Measurements from ENCODE around the gene MYL7. TPM values are rescaled to one million over a fixed set of nuclear protein-coding genes. Genes with fewer than 3 reads are reported as not detected.

Gene MYL7, protein sequence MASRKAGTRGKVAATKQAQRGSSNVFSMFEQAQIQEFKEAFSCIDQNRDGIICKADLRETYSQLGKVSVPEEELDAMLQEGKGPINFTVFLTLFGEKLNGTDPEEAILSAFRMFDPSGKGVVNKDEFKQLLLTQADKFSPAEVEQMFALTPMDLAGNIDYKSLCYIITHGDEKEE
- 1.2 TPM in 1 of 5 replicates, not detected in the others for total RNA-seq (2022; extraction: Qiagen RNA extraction; ENCODE audit: low read depth)

DNA sequence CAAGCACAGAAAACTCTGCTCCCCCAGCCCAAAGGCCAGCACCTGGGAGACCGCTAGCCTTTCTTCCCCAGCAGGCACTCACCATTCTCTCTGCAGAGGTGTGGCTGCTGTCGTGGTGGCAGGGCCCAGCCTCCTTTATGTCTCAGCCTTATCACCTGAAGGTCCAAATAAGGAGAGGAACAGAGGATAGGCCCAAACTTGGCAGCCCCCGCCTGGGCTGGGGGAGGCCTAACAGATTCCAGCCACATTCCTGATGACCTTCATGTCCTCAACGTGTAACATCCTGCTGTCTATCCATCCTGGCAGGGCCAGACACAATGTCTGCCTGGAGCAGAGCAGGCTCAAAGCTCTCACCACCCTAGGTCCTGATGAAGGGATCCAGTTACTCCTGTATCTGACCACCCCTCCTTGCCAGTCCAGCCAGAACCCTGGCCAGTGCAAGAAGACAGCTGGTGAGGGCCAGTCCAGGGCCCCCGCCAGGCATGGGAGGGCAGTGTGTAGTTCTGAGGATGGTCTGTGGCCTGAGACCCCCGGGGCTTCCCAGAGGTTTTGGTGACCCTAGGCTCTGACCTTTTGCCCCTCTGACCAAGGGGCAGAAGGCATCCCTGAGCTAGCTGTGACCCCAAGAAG lies at the start of gene MYL7:
Gene MYL7, minus strand, starts transcription at position 112 of the 630 bp plus-strand sequence. Its CDS starts 27 bp downstream, at position 85.

DNA sequence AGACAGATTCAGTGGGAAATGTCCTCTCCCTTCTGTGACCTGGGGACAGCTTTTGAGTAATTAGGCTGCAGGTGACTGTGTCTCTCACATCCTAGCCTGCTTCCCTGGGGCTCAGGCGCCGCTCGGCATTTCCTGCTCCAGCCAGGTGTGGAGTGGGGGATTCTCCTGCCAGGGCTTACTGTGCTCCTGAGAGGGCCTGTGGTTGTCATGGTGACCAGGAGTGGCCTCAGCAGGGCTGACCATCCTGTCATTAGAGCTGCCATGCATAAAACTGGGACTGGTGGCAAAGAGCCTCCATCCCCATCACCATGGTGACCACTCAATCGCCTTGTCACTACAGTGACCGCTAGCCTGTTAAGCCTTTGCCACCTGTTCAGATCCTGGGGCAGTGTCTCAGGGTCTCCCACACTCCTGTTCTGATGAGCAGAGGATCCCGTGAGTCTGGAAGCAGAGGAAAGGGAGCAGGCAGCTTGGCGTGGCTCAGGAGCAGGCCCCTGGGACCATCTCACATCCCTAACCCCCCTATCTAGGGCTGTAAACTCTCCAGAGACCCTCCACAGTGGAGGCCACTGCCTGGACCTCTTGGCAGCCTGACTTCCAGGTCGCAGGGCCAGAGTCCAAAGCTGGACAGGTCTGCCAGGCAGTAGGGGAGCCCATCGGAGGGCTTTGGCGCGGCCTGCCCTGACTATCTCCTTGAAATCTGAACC lies 48.3 kb upstream of the MYL7 start, which contains the start of gene GCK:
Gene GCK, minus strand, starts transcription at position 154 of the 707 bp plus-strand sequence. CDS start 486 bp downstream, outside the sequence.

DNA sequence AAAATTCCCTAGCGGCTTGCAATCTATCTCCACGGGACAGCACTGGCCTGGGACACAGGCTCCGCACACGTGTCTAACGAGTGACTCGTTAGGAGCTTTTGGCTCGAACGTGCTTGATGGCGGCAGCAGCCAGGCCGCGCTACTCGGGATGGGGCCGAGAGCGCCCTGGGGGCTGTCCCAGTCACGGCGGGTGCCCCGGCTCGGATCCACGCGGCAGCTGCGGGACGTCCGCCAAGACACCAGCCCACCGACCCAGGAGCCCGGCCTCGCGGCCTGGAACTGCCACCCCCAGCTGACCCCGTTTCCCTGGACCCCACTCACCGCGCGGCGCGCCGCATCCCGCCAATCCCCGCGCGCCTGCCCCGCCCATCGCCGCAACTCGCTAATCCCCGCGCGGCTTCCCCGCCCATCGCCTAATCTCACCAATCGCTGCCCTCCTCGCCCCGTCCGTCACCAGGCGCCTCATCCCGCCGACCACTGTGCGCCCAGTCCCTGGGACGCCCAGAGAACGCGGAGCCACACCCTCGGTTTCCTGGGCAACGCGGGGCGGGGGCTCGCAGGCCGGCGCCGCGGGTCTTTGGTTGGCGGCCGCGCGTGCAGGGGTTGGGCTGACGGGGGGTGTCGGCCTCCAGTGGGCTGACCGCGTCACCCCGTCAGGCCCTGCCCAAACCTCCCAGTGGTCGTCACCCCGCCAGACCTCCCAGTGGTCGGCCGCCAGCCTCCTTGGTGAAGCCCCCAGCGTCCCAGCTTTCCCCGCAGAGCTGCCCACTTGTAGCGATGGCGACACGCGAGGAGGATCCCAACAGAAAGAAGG lies 17.7 kb downstream of the MYL7 start, which contains the start of gene POLD2:
Gene POLD2, minus strand, starts transcription at position 359 of the 814 bp plus-strand sequence. CDS start 1,495 bp downstream, outside the sequence.

DNA sequence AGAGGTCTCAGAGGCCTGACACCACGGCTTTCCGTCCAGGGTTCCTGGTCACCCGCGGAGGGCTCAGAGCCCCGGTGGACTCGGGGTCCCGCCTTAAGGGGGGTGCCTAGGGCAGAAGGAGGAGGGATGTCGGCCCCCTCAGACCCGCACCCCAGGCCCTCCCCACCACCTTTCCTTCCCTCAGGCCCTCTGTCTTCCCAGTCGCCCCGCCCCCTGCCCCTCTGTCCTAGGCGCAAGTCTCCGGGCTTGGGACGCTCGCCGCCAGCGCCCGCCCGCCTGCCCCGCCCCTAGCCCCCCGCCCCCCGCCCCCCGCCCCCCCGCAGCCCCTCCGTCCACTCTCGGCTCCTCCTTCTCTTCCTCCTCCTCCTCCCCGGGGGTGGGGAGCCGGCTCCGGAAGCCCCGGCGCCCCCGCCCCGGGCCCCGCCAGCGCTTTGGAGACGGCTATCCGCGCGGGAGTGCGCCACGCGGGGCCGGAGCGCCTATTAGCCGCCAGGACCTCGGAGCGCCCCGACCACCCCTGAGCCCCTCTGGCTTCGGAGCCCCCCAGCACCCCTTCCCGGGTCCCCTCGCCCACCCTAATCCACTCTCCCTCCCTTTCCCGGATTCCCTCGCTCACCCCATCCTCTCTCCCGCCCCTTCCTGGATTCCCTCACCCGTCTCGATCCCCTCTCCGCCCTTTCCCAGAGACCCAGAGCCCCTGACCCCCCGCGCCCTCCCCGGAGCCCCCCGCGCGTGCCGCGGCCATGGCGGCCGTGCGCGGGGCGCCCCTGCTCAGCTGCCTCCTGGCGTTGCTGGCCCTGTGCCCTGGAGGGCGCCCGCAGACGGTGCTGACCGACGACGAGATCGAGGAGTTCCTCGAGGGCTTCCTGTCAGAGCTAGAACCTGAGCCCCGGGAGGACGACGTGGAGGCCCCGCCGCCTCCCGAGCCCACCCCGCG lies 36.9 kb downstream of the MYL7 start, which contains the start of gene AEBP1:
Gene AEBP1, plus strand, starts transcription at position 423 of the 937 bp plus-strand sequence. Its CDS starts 321 bp downstream, at position 744.

Other genes with a start within 250 kb of the MYL7 start
- gene URGCP, start 234.7 kb downstream of the MYL7 start, total RNA-seq (2022; extraction: Qiagen RNA extraction; ENCODE audit: low read depth), result 26.6 to 29.9 TPM (median 27.3 TPM) in 5 replicates
- gene UBE2D4, start 214.9 kb downstream of the MYL7 start, total RNA-seq (2022; extraction: Qiagen RNA extraction; ENCODE audit: low read depth), result 7.5 to 10.7 TPM (median 9.4 TPM) in 5 replicates
- not detected in 5 replicates for gene SPDYE1, start 143.4 kb downstream of the MYL7 start, total RNA-seq (2022; extraction: Qiagen RNA extraction; ENCODE audit: low read depth)
- 57.6 to 72.3 TPM (median 66.5 TPM) in 5 replicates for gene DBNL, start 96.6 kb downstream of the MYL7 start, total RNA-seq (2022; extraction: Qiagen RNA extraction; ENCODE audit: low read depth)
- not detected in 5 replicates for gene PGAM2, start 75.8 kb downstream of the MYL7 start, total RNA-seq (2022; extraction: Qiagen RNA extraction; ENCODE audit: low read depth)
- gene POLM, start 58.8 kb downstream of the MYL7 start, total RNA-seq (2022; extraction: Qiagen RNA extraction; ENCODE audit: low read depth), result 5.6 to 7.5 TPM (median 6.6 TPM) in 5 replicates
- 0.05 TPM in 1 of 5 replicates, not detected in the others for gene AEBP1, start 37.0 kb downstream of the MYL7 start, total RNA-seq (2022; extraction: Qiagen RNA extraction; ENCODE audit: low read depth)
- gene POLD2, start 17.8 kb downstream of the MYL7 start, total RNA-seq (2022; extraction: Qiagen RNA extraction; ENCODE audit: low read depth), result 131 to 171 TPM (median 158 TPM) in 5 replicates
- not detected in 5 replicates for gene GCK, start 48.1 kb upstream of the MYL7 start, total RNA-seq (2022; extraction: Qiagen RNA extraction; ENCODE audit: low read depth)
- gene YKT6, start 59.6 kb upstream of the MYL7 start, total RNA-seq (2022; extraction: Qiagen RNA extraction; ENCODE audit: low read depth), result 111 to 125 TPM (median 118 TPM) in 5 replicates
- 0.09 to 0.46 TPM (median 0.29 TPM) in 5 replicates for gene CAMK2B, start 184.3 kb upstream of the MYL7 start, total RNA-seq (2022; extraction: Qiagen RNA extraction; ENCODE audit: low read depth)

All from A549 treated with RU486 at 1 μM for 4 hours (cell line).